Stimulated activated CD4-positive, alpha-beta T cell treated with anti-CD3 and anti-CD28 coated beads, Interleukin-4, amount 100 ng/mL, for 48 hours (primary cell): ENCODE measurements around the gene EXOC7.
A peak's percentile ranks its signal among the peaks of the same experiment; 100 is the strongest.

ENCODE experiments used
- DNase-seq, 2 donors: peaks; one replicate each; pipeline ENCODE4 v3.0.0-alpha.2; 2020; ENCODE audit warnings: low read depth in 2 of 2

EXOC7 gene, protein sequence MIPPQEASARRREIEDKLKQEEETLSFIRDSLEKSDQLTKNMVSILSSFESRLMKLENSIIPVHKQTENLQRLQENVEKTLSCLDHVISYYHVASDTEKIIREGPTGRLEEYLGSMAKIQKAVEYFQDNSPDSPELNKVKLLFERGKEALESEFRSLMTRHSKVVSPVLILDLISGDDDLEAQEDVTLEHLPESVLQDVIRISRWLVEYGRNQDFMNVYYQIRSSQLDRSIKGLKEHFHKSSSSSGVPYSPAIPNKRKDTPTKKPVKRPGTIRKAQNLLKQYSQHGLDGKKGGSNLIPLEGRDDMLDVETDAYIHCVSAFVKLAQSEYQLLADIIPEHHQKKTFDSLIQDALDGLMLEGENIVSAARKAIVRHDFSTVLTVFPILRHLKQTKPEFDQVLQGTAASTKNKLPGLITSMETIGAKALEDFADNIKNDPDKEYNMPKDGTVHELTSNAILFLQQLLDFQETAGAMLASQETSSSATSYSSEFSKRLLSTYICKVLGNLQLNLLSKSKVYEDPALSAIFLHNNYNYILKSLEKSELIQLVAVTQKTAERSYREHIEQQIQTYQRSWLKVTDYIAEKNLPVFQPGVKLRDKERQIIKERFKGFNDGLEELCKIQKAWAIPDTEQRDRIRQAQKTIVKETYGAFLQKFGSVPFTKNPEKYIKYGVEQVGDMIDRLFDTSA

GRCh38 chr17:76103274-76104139 lies at the start of gene EXOC7:
Gene EXOC7, minus strand, starts transcription at chr17:76103787. Its CDS starts 95 bp downstream, at chr17:76103692.
- peak; percentile 88 for DNase-seq

DNA sequence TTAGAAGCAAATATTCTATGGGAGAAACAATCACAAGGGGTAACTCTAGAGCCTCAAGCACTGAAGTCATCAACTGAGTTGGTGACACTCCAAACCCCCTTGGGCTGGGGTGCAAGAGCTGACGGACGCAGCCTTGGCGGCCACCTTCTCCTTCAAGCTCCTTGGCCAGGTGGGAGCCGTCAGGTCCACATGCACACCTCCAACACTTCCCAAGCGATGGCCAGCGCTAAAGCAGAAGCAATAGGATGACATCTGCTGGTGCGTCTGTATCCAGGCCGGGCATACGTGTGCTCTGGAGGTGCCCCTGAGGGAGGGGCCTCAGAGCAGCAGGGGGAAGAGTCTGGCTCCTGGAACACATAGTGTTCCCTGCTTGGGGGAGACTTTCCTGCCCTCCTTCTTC lies 49.6 kb upstream of the EXOC7 start:
- DNase-seq: no peak

DNA sequence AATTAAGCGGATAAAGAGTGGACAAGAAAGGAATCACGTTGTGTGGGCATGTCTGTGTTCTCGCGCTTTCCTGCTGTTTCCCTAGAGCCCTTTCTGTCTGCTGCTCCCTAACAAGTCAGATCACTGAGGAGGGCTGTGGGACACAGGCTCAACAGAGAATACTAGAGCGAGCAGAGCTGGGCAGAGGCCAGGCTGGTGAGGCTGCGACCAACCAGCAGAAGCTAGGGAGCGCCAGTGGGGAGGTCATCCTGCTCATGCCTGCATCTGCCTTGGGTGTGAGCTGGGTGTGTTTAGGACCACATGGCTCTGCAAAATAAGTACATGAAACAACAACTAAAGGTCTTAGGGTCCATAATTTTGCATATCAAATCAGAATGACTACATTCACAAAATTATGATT lies 49.0 kb upstream of the EXOC7 start:
- no peak for DNase-seq

DNA sequence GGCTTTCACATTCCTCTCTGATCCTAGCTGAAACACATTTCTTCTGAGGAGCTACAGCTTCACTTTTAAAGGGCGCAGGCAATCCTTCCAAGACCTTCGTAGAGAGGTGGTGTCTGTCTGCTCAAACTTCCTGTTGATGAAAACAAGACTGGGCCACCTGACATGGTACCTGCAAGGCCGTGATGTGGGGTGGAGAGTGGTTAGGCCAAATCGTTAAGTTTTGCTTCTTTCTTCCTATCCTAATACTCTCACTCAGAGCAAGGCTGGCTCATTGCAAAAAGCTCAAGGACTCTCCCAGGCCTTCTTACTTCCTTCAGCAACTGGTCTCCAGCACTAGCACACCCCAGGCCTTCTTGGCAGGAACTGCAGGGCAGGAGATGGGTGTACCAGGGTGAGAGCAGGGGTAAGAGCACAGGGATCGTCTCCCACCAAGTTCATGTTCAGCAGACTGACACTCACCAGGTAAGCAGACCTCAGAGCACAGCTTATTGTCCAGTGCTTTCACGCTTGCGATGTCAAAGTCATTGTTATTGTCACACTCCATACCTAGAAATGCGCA lies 48.4 kb upstream of the EXOC7 start:
- no peak for DNase-seq

- DNase-seq: no peak
Measured at GRCh38 chr17:76150712-76151622, 47.4 kb upstream of the EXOC7 start.

DNA sequence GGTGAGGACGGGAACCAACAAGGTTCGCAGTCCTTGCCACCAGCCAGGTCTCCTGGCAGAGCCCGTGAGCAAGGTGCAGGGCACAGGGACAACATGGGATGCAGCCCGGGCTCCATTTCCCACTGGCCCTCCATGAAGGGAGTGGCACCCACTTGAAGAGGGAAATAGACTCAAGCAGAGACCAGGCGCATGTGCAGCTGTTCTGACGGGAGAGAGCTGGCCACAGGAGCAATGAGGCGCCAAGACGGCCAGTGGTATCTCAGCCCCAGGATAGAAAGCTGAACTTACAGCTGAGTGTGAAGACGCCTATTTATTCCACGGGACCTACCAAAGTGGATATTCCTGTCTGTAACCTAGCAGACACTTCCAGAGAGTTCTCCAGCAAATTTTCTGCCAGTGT lies 45.6 kb upstream of the EXOC7 start:
- no peak for DNase-seq

DNA sequence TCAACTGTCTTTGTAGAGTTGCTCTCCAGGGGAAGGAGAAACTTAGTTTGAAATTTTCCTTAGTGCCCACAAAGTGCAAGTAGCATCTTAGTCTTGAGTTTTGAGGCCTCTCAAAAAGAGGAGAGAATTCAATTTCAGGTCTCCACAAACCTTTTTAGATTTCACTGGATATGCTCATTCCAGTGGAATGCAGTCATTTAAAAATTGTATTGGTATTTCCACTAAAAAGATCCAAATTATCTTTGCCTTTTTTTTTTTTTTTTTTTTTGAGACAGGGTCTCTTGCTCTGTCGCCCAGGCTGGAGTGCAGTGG lies 44.4 kb upstream of the EXOC7 start:
- DNase-seq: no peak

DNA sequence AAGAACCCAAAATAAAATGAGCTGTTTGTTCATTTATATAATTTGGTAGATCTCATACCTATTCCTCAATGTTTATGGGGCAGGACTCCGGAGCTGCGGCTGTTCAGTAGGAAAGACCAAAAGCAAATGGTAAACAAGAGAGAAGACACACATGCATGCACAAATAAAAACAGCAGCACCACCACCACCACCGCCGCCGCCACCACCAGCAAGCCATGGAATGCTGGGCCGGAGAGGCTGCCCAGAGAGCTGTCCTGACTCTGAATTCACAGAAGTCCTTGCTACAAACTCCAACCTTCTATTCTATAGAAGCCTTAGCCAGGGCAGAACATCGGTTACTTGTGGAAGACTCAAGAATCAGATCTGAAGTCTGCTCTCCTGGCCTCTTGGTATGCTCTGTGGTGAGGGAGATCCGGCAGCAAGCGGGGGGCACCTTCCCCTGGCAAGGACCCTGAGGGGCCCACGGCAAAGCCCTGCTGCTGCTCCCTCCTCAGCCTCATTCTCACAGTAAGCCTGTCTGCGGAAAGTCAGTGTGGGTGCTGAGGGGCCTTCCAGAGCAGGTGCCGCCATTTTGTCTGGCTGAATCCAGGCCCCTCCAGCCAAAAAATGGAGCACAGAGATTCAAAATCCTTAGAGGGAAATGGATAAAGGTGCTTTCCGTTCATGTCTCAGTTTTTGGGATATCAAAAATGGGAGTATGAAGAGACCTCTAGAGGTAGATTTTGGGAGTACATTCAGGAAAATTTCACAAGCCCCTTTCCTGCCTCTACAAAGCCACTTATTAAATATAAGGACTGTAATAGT lies 43.8 kb upstream of the EXOC7 start:
- DNase-seq: no peak

DNA sequence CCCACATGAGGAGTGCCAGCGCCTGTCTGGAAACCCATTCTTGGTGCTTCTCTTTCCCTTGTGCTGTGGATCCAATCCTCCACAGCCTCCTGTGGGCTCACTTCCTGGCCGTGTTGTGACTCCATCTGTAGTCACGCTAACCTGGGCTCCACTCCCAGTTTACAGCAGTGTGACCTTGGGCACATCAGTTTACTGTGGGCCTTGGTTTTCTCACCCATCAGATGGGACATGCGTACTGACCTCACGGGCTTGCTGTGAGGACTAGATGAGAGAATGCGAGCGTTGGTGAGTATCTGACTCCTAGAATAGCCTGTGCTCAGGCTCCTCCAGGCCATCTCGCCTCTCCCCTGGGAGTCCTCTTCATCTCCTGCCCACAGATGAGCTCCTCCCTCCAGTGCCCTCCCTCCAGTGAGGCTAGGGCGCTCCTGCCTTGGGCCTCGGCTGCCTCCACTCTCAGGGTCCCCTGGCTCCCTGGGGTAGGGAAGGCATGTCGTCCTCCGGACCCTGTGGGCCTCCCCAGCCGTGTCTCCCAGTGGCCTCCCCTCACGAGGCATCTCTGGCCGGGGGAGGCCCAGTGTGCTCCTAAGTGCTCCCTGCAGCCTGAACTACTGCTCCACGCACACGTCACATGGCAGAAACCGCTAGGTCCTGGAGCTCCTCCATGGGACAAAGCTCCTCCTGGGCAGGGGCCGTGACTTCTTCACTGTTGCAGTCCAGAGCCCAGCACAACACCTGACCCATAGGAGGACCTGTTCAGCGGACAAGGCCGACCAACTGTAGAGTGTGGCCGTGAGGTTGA lies 42.7 kb upstream of the EXOC7 start:
- DNase-seq: no peak

DNA sequence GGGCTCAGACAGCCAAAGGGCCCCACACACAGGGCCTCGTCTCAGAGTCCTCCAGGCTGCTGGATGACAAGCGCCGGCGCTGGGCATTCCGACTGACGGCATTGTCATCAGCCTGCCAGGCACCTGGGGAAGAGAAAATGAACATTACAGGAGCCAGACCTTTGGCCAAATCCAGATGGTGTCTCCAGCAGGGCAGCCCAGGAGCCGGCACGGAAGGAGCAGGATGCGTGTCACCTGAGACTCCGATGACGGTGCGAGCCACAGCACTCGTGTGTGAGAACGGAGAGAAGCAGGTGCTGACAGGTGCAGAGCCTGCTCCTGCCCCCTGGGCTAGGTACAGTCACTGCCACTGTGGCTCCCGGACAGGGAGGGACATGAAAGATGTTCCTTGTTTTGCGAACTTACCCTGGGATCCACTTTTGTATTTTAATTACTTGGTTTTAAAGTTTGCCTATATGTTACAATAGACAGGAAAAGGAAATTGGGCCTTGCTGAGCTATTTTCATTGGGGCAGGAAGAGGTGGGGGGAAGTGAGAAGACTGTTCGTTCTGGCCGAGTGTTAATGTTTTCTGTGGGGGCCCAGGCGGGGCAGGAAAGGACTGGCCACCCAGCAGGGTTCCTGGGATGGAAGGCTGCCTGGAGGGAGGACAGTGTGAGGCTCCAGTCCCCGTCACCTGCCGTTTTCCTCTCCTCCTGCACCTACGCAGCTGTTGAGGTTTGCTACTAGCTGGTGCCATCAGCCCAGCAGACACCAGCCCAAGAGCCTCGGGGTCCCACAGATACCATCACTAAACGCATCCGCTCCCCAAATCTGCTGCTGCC lies 41.9 kb upstream of the EXOC7 start:
- DNase-seq: no peak

DNA sequence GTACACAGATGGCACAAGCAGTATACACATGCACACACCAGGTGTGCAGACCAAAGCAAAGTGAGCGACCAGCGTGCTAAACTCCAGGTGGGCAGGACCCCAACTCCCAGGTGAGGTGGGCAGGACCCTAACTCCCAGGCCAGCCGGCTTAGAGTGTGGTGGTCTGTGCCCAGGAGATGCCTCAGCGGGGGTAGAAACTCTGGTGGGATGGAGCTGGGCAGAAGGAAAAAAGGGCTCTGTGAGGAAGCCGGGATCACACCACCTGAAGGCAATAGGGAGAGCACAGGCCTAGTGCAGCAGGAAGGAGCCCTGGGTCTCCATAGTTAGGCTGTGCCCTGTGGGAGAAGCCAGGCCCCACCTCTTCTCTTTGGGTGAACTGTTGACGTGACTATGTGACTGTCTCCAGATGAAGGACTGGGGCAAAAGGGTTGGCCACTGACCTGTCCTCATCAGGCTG lies 39.0 kb upstream of the EXOC7 start:
- no peak for DNase-seq

DNA sequence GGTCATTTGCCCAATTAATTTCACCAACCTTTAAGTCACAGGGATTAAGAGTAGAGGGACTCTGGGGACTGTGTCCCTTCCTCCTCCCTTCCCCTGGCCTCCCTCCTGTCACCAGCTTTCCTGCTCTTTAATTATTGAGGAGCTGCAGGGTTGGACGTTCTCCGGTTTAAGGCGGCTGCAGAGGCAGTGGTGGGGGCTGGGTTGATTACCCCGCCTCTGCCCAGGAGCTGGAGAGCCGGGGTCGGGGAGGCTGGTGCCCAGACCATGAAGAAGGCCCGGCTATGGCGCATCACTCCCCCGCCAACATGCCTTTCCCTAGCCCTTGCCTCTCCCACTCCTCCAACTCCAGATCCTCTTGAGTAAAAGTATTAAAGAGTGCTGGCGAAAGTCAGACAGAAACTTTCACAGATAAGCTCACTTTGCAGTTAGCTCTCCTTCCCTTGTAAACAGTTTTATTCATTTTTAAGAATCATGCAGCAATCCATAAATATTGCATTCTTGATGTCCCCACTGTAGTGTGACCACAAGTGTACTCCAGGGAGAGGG lies 38.5 kb upstream of the EXOC7 start:
- no peak for DNase-seq

- peak; percentile 82 to 88 for DNase-seq
Measured at GRCh38 chr17:76141212-76142038, 37.8 kb upstream of the EXOC7 start, which contains the start of gene FOXJ1. Gene FOXJ1, minus strand, starts transcription at chr17:76141245. Its CDS starts 850 bp downstream, at chr17:76140395.

GRCh38 chr17:76140661-76141211 lies 37.1 kb upstream of the EXOC7 start:
- DNase-seq: no peak

GRCh38 chr17:76139801-76140660 lies 36.4 kb upstream of the EXOC7 start:
- DNase-seq: no peak
